Stimulated activated CD4-positive, alpha-beta T cell treated with anti-CD3 and anti-CD28 coated beads, Interleukin-1b, Interleukin-23, amount 100 ng/mL, for 48 hours (primary cell): ENCODE measurements around the gene PCBD2.

Experiments used
- DNase-seq: peaks from one replicate; pipeline ENCODE4 v3.0.0-alpha.2; 2020

PCBD2 gene

GRCh38 chr5:135008981-135009735, 104.2 kb downstream of the PCBD2 start:
- no peak for DNase-seq

- DNase-seq, result no peak
Measured at GRCh38 chr5:135009736-135010501, 105.0 kb downstream of the PCBD2 start.

GRCh38 chr5:135010502-135011354, 105.8 kb downstream of the PCBD2 start:
- DNase-seq, result no peak

GRCh38 chr5:135011355-135012032, 106.6 kb downstream of the PCBD2 start:
- no peak for DNase-seq

- DNase-seq, result no peak
Measured at GRCh38 chr5:135012033-135012588, 107.2 kb downstream of the PCBD2 start.
